Peyer's patch (tissue), 4 donors: ENCODE results near the gene G0S2. TPM values are rescaled to one million over a fixed set of nuclear protein-coding genes. Genes with fewer than 3 reads are reported as not detected.

Experiments used
- DNase-seq, 3 donors: peaks; one replicate each; pipeline ENCODE4 v3.0.0-alpha.2; 2017 to 2019
- H3K27ac ChIP-seq, 4 donors: fragments of 200-600 bp; sonication (generic); one replicate each; pipeline ENCODE4 v1.5.1; 2016 to 2019
- H3K27me3 ChIP-seq, 2 donors: fragments of 200-600 bp; sonication (generic); one replicate each; pipeline ENCODE4 v1.5.1; 2019
- H3K36me3 ChIP-seq, 3 donors: fragments of 200-600 bp; sonication (generic); one replicate each; pipeline ENCODE4 v1.5.1; 2016 to 2019
- H3K4me1 ChIP-seq, 4 donors: fragments of 200-600 bp; sonication (generic); one replicate each; pipeline ENCODE4 v1.5.1; 2016 to 2019
- H3K4me3 ChIP-seq, 4 donors: fragments of 200-600 bp; sonication (generic); 1 replicate in 3 of 4; 2 replicates in 1 of 4; pipeline ENCODE4 v1.5.1; 2016 to 2019; ENCODE audit warnings: mild to moderate bottlenecking in 1 of 4
- H3K9me3 ChIP-seq, 4 donors: fragments of 200-600 bp; sonication (generic); one replicate each; pipeline ENCODE4 v1.5.1; 2016 to 2019; ENCODE audit warnings: mild to moderate bottlenecking in 1 of 4
- POLR2A ChIP-seq, 2 donors: fragments of 450-650 bp; IDR thresholded peaks; one replicate each; pipeline ENCODE4 v1.5.1; 2017; ENCODE audit warnings: antibody characterized with exemption in 2 of 2, mild to moderate bottlenecking in 2 of 2, moderate library complexity in 2 of 2
- total RNA-seq, 4 donors: library from RNA; depleted of rRNA; stranded (reverse); fragments of >200 nt; gene quantifications; one replicate each; pipeline ENCODE4 v1.1.0, GENCODE V29; 2016
- TF ChIP-seq, protein P1 (sequence below), 6 experiments: fragments of 450-650 bp in 4 of 6; fragments of 200-600 bp in 2 of 6; sonication (generic) in 1 of 6; IDR thresholded peaks; one replicate each; pipeline ENCODE4 v1.5.1; 2017 to 2019; ENCODE audit warnings: antibody characterized with exemption in 6 of 6, mild to moderate bottlenecking in 3 of 6, moderate library complexity in 1 of 6

The G0S2 gene
- total RNA-seq, 4 donors from 2014 or later = 2.3 to 70.4 (median 14.1) TPM

DNA sequence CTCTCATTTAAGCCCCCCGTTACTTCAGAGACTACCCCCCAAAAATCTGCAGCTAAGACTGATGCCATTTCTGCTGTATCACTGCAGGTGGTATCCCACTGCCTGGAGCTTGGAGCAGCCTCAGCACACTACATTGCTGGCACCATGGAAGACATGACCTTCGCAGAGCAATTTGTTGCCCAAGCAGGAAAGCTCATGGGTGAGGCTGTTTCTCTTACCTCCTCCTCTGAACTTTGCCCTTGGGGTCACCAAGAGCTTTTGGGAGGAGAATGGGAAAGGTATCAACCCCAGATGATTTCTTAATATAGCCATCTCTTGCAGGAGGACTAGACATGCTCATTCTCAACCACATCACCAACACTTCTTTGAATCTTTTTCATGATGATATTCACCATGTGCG lies 31.4 kb downstream of the G0S2 start:
- TF ChIP-seq, protein P1, sequence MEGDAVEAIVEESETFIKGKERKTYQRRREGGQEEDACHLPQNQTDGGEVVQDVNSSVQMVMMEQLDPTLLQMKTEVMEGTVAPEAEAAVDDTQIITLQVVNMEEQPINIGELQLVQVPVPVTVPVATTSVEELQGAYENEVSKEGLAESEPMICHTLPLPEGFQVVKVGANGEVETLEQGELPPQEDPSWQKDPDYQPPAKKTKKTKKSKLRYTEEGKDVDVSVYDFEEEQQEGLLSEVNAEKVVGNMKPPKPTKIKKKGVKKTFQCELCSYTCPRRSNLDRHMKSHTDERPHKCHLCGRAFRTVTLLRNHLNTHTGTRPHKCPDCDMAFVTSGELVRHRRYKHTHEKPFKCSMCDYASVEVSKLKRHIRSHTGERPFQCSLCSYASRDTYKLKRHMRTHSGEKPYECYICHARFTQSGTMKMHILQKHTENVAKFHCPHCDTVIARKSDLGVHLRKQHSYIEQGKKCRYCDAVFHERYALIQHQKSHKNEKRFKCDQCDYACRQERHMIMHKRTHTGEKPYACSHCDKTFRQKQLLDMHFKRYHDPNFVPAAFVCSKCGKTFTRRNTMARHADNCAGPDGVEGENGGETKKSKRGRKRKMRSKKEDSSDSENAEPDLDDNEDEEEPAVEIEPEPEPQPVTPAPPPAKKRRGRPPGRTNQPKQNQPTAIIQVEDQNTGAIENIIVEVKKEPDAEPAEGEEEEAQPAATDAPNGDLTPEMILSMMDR (IDR thresholded peaks at IDR 0.05) = no peak
- TF ChIP-seq POLR2A (IDR thresholded peaks at IDR 0.05) = no peak
- no peaks in the 10 kb centered on the region for H3K9me3 ChIP-seq
- no peak for DNase-seq
- H3K27me3 ChIP-seq = no peaks in the 10 kb centered on the region
- H3K4me3 ChIP-seq = no peak overlapping the region
- H3K4me1 ChIP-seq = no peaks in the 10 kb centered on the region
- H3K36me3 ChIP-seq = no peaks in the 10 kb centered on the region
- H3K27ac ChIP-seq = no peak overlapping the region

DNA sequence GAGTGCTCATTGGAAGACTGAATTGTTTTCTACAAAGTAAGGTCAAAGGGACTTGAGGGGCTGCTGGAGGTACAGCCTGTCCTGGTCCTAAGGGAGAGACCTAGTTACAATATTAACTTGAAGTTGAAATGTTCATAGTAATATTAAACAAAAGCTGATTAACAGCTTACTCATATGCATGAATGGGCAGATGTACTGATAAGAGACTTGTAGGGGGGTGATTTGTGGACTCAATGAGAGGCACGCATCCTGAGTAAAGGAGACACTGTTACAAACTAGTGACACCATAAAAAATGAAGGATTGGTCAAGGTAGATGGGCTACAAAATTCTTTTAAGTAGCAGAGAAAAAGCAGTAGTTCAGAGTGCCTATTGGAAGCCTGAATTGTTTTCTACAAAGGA lies 32.1 kb downstream of the G0S2 start:
- Histone ChIP-seq H3K36me3 (no peaks in the 10 kb centered on the region), H3K4me1 (no peaks in the 10 kb centered on the region), H3K27ac (no peak overlapping the region), H3K4me3 (no peak overlapping the region), H3K9me3 (no peaks in the 10 kb centered on the region), H3K27me3 (no peaks in the 10 kb centered on the region)
- no peak for DNase-seq
- TF ChIP-seq, protein P1 (IDR thresholded peaks at IDR 0.05) = no peak
- TF ChIP-seq POLR2A (IDR thresholded peaks at IDR 0.05) = no peak

DNA sequence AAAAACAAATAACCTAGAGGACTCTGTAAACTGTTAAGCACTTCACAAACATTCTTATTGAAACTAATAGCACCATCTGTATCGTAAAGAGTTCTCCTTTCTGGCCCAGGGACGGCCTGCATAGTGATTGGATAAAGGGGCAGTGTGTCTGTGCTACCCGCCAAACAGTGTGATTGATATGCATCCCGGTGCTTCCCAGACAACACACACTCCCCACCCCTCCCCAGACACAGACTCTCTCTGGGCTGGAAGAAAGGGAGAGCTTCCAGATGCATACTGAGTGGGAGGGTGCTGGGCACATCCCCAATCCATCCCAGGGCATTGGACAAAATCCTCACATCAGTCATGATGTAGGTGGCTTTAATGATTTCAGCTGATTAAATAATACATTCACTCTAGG lies 33.1 kb downstream of the G0S2 start:
- TF ChIP-seq, protein P1 (IDR thresholded peaks at IDR 0.05) = no peak
- TF ChIP-seq POLR2A (IDR thresholded peaks at IDR 0.05) = no peak
- DNase-seq = no peak
- H3K4me1 ChIP-seq = no peaks in the 10 kb centered on the region
- no peaks in the 10 kb centered on the region for H3K36me3 ChIP-seq
- no peak overlapping the region for H3K4me3 ChIP-seq
- H3K27ac ChIP-seq = no peak overlapping the region
- no peaks in the 10 kb centered on the region for H3K9me3 ChIP-seq
- H3K27me3 ChIP-seq = no peaks in the 10 kb centered on the region

DNA sequence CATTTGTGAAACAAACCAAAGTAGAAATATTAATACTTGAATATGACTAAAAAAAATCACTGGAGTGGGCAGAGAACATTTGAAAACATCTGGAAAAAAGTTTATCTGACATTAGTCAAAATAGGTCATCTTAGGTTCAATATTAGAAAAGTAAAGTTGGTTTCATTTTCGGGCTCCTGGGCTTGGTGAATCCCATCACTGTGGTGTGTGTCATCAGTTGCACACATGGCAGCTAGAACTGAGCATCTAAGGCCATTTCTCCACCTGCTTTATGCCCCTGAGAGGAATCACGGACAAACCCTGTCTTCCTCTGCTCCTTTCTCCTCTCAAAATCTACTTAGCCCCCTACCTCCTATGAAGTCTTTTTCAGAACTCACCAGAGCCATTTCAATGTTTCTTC lies 34.9 kb downstream of the G0S2 start:
- no peak for TF ChIP-seq POLR2A (IDR thresholded peaks at IDR 0.05)
- TF ChIP-seq, protein P1 (IDR thresholded peaks at IDR 0.05) = no peak
- no peak for DNase-seq
- Histone ChIP-seq H3K27ac (no peak overlapping the region), H3K9me3 (no peaks in the 10 kb centered on the region), H3K4me1 (no peaks in the 10 kb centered on the region), H3K4me3 (no peak overlapping the region), H3K36me3 (no peaks in the 10 kb centered on the region), H3K27me3 (no peaks in the 10 kb centered on the region)

DNA sequence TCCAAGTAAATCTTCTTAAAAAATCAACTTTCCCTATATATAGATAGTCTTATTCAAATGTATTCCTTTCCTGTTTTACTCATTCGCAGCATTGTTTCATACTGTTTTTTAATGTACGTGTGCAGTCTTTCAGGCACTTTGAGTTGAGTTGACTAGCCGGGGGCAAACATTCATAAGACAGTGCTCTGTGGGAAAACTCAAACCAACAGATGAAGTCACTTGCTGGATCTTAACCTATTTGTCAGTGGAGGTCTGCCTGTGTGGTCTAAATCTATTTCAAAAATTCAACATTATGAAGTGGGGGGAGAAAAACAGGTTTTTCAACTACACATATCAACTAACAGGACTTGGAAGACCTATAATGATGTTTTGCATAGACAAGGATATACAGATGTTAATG lies 35.6 kb downstream of the G0S2 start:
- TF ChIP-seq, protein P1 (IDR thresholded peaks at IDR 0.05) = no peak
- no peak for TF ChIP-seq POLR2A (IDR thresholded peaks at IDR 0.05)
- no peak for DNase-seq
- no peaks in the 10 kb centered on the region for H3K36me3 ChIP-seq
- H3K27me3 ChIP-seq = no peaks in the 10 kb centered on the region
- H3K27ac ChIP-seq = no peak overlapping the region
- no peaks in the 10 kb centered on the region for H3K4me1 ChIP-seq
- no peak overlapping the region for H3K4me3 ChIP-seq
- no peaks in the 10 kb centered on the region for H3K9me3 ChIP-seq

DNA sequence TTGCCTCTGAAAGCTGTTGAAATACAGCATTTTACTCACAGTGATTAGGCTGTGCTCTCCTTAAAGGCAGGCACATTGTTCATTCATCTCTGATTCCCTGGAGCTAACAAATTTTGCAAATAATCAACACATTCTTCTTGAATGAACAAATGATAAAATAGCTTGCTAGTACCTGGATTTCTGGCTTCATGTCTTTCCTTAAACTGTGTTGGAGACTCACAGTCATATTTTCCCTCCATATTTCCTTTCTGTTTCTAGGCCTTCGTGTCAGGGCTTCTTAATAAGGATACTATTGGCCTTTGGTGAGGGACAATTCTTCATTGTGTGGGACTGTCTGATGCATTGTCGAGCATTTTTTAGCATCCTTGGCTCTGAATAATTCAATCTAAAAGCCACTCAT lies 39.1 kb downstream of the G0S2 start:
- H3K27ac ChIP-seq = no peak overlapping the region
- no peak overlapping the region for H3K4me3 ChIP-seq
- no peaks in the 10 kb centered on the region for H3K9me3 ChIP-seq
- no peak for DNase-seq
- no peaks in the 10 kb centered on the region for H3K27me3 ChIP-seq
- no peaks in the 10 kb centered on the region for H3K36me3 ChIP-seq
- H3K4me1 ChIP-seq = no peaks in the 10 kb centered on the region
- TF ChIP-seq, protein P1 (IDR thresholded peaks at IDR 0.05) = no peak
- no peak for TF ChIP-seq POLR2A (IDR thresholded peaks at IDR 0.05)
